NCI-H146 (cell line): ENCODE measurements around the gene CORO6.
A peak's percentile ranks its signal among the peaks of the same experiment; 100 is the strongest.

Source experiments
- DNase-seq: peaks from one replicate; lab custom pipeline; 2025; lab: John Stamatoyannopoulos, UW

Gene CORO6

GRCh38 chr17:29577385-29578211, 45.1 kb downstream of the CORO6 start:
- no peak for DNase-seq

- DNase-seq: no peak
Measured at GRCh38 chr17:29577001-29577370, 45.7 kb downstream of the CORO6 start.

GRCh38 chr17:29576214-29577000, 46.3 kb downstream of the CORO6 start:
- DNase-seq: no peak

- DNase-seq: no peak
Measured at GRCh38 chr17:29575511-29576213, 47.0 kb downstream of the CORO6 start.

- DNase-seq: no peak
Measured at GRCh38 chr17:29574732-29575510, 47.8 kb downstream of the CORO6 start.

GRCh38 chr17:29573871-29574731, 48.6 kb downstream of the CORO6 start:
- DNase-seq: no peak

- DNase-seq: no peak
Measured at GRCh38 chr17:29573558-29573869, 49.2 kb downstream of the CORO6 start.

GRCh38 chr17:29572691-29573557, 49.8 kb downstream of the CORO6 start:
- DNase-seq: no peak

- DNase-seq: no peak
Measured at GRCh38 chr17:29571883-29572681, 50.6 kb downstream of the CORO6 start.

- no peak for DNase-seq
Measured at GRCh38 chr17:29571486-29571882, 51.2 kb downstream of the CORO6 start.

GRCh38 chr17:29570521-29570920, 52.2 kb downstream of the CORO6 start:
- DNase-seq: no peak

GRCh38 chr17:29569245-29569950, 53.3 kb downstream of the CORO6 start:
- no peak for DNase-seq

GRCh38 chr17:29568331-29569244, 54.1 kb downstream of the CORO6 start, which contains the start of gene TP53I13:
TP53I13 (plus strand) TSS chr17:29568701; CDS start chr17:29568759, 58 bp downstream.
- peak; percentile 88 for DNase-seq

GRCh38 chr17:29567554-29568330, 55.0 kb downstream of the CORO6 start:
- DNase-seq: peak; percentile 65

- no peak for DNase-seq
Measured at GRCh38 chr17:29567304-29567553, 55.5 kb downstream of the CORO6 start.

- peak; percentile 79 for DNase-seq
Measured at GRCh38 chr17:29566473-29567303, 56.0 kb downstream of the CORO6 start, which contains the start of gene ABHD15. ABHD15 (minus strand) TSS chr17:29567037; CDS start chr17:29566966, 71 bp downstream.
